HCT116 (cell line): ENCODE measurements around the gene STK31. TPM values are rescaled to one million over a fixed set of nuclear protein-coding genes. Genes with fewer than 3 reads are reported as not detected.

Source experiments
- ATAC-seq: fragments of 200-7000 bp; cut with Tn5 transposase; 2 replicates; pipeline ENCODE4 v1.9.1; 2020; ENCODE audit warnings: mild to moderate bottlenecking, moderate library complexity
- BruUV-seq: library from RNA; stranded (reverse); fragments of 400-500 nt; replicated peaks from 2 replicates; lab custom pipeline; 2021; lab: Mats Ljungman, UMichigan
- CTCF ChIA-PET: fragments of 300-600 bp; sonication (Branson Sonifier 250); formaldehyde crosslinking; loops from one replicate; lab custom pipeline; 2021; ENCODE audit warnings: antibody characterized with exemption; lab: Charles Lee
- POLR2A ChIA-PET: fragments of 300-600, 350-600 bp; sonication (Branson Sonifier 250); formaldehyde crosslinking; loops from one replicate; lab custom pipeline; 2021; ENCODE audit warnings: antibody characterized with exemption; lab: Charles Lee
- RAD21 ChIA-PET, 2 experiments: fragments of 300-600 bp; sonication (Branson Sonifier 250); formaldehyde crosslinking; loops; one replicate each; lab custom pipeline; 2023; ENCODE audit warnings: low total read pairs in 2 of 2; ENCODE audit not compliant: uncharacterized antibody in 2 of 2, unreplicated experiment in 2 of 2, low non-redundant PET in 1 of 2; lab: Charles Lee
- DNase-seq: peaks from one replicate; pipeline ENCODE4 v3.0.0-alpha.2; 2010; ENCODE audit warnings: low read depth, low spot score
- H2AFZ ChIP-seq: fragments of 200-600 bp; shearing (Covaris generic), sonication (generic); 2 replicates; pipeline ENCODE4 v1.6.1; 2017; ENCODE audit warnings: low read depth, mixed run types, mixed read lengths, antibody characterized with exemption, low read length; ENCODE audit not compliant: poor library complexity, severe bottlenecking
- H3K27ac ChIP-seq: 2 replicates; pipeline ENCODE4 v1.5.1; 2012; ENCODE audit warnings: low read depth, low read length
- H3K27me3 ChIP-seq: fragments of 200-600 bp; sonication (generic); 2 replicates; pipeline ENCODE4 v1.6.1; 2016; ENCODE audit warnings: mixed run types, low read length, mixed read lengths; ENCODE audit not compliant: insufficient read depth
- H3K36me3 ChIP-seq, 2 experiments: fragments of 200-500 bp in 1 of 2; fragments of 200-600 bp in 1 of 2; sonication (Bioruptor generic) in 1 of 2; sonication (generic) in 1 of 2; 2 replicates each; pipeline versions ENCODE4 v1.5.1 to v1.6.1; 2014 to 2016; ENCODE audit warnings: low read length in 2 of 2, inconsistent platforms in 1 of 2, mixed read lengths in 1 of 2, mixed run types in 1 of 2; ENCODE audit not compliant: insufficient read depth in 2 of 2, control insufficient read depth in 1 of 2
- H3K4me1 ChIP-seq, 2 experiments: fragments of 200-600 bp in 1 of 2; sonication (generic) in 1 of 2; 2 replicates each; pipeline versions ENCODE4 v1.5.1 to v1.6.1; 2012 to 2017; ENCODE audit warnings: low read length in 2 of 2, inconsistent platforms in 1 of 2, mild to moderate bottlenecking in 1 of 2, mixed read lengths in 1 of 2, mixed run types in 1 of 2, moderate library complexity in 1 of 2; ENCODE audit not compliant: insufficient read depth in 2 of 2, control insufficient read depth in 1 of 2
- H3K4me2 ChIP-seq: fragments of 200-600 bp; sonication (generic); 2 replicates; pipeline ENCODE4 v1.6.1; 2017; ENCODE audit warnings: mixed run types, low read length, mixed read lengths
- H3K4me3 ChIP-seq, 2 experiments: fragments of 200-600 bp in 1 of 2; sonication (generic) in 1 of 2; replicated peaks in 1 of 2; 2 replicates each; pipeline ENCODE4 v1.5.1; 2011 to 2016; ENCODE audit warnings: low read length in 2 of 2, control low read depth in 1 of 2, low read depth in 1 of 2, mild to moderate bottlenecking in 1 of 2, mixed read lengths in 1 of 2, mixed run types in 1 of 2
- H3K79me2 ChIP-seq: fragments of 200-600 bp; sonication (generic); 2 replicates; pipeline ENCODE4 v1.6.1; 2017; ENCODE audit warnings: mild to moderate bottlenecking, mixed run types, low read length, moderate library complexity, mixed read lengths; ENCODE audit not compliant: insufficient read depth
- H3K9ac ChIP-seq: fragments of 200-600 bp; sonication (generic); 2 replicates; pipeline ENCODE4 v1.6.1; 2016; ENCODE audit warnings: low read length, mixed read lengths
- H3K9me2 ChIP-seq: fragments of 200-600 bp; sonication (generic), shearing (Covaris generic); 2 replicates; pipeline ENCODE4 v1.6.1; 2017; ENCODE audit warnings: mixed run types, mild to moderate bottlenecking, moderate library complexity; ENCODE audit not compliant: insufficient read depth
- H3K9me3 ChIP-seq, 2 experiments: fragments of 200-500 bp in 1 of 2; fragments of 200-600 bp in 1 of 2; sonication (Bioruptor generic) in 1 of 2; sonication (generic) in 1 of 2; 2 replicates each; pipeline ENCODE4 v1.6.1; 2014 to 2017; ENCODE audit warnings: low read length in 2 of 2, mixed read lengths in 2 of 2, inconsistent platforms in 1 of 2, low read depth in 1 of 2, mild to moderate bottlenecking in 1 of 2, mixed run types in 1 of 2, moderate library complexity in 1 of 2; ENCODE audit not compliant: control insufficient read depth in 1 of 2, insufficient read depth in 1 of 2
- H4K20me1 ChIP-seq: fragments of 200-600 bp; sonication (generic), shearing (Covaris generic); 2 replicates; pipeline ENCODE4 v1.6.1; 2017; ENCODE audit warnings: mixed run types, mild to moderate bottlenecking, moderate library complexity; ENCODE audit not compliant: insufficient read depth
- CBX3 ChIP-seq: IDR thresholded peaks from 2 replicates; pipeline ENCODE4 v1.6.1; 2012; ENCODE audit warnings: low read depth
- CEBPB ChIP-seq: IDR thresholded peaks from 2 replicates; pipeline ENCODE4 v1.6.1; 2012; ENCODE audit warnings: low read depth
- EZH2 ChIP-seq: fragments of 200-600 bp; sonication (generic); IDR thresholded peaks from 2 replicates; pipeline ENCODE4 v1.6.1; 2017; ENCODE audit warnings: antibody characterized with exemption, mixed run types
- EZH2phosphoT487 ChIP-seq: fragments of 200-600 bp; IDR thresholded peaks from 2 replicates; pipeline ENCODE4 v1.6.1; 2018; ENCODE audit warnings: antibody characterized with exemption, borderline replicate concordance
- FOSL1 ChIP-seq: IDR thresholded peaks from 2 replicates; pipeline ENCODE4 v1.6.1; 2012; ENCODE audit warnings: low read depth
- SIN3A ChIP-seq: IDR thresholded peaks from 2 replicates; pipeline ENCODE4 v1.6.1; 2012; ENCODE audit warnings: low read depth
- YY1 ChIP-seq: IDR thresholded peaks from 2 replicates; pipeline ENCODE4 v1.6.1; 2011; ENCODE audit warnings: low read length, low read depth, moderate library complexity, mild to moderate bottlenecking; ENCODE audit not compliant: insufficient replicate concordance; ENCODE audit errors: extremely low read depth
- ZNF274 ChIP-seq: fragments of 200-500 bp; sonication (Bioruptor generic); IDR thresholded peaks from 2 replicates; pipeline ENCODE4 v1.6.1; 2014; ENCODE audit warnings: mild to moderate bottlenecking, low read depth, low read length, inconsistent platforms
- intact Hi-C: fragments of 100-400 bp; cut with micrococcal nuclease; formaldehyde crosslinking; loops from 2 replicates; pipeline ENCODE4 v1.10.0; 2022
- total RNA-seq: library from RNA; stranded (reverse); gene quantifications from one replicate; pipeline ENCODE4 v1.2.1, GENCODE V29; 2021; ENCODE audit not compliant: unreplicated experiment
- TF ChIP-seq, protein P1 (sequence below): IDR thresholded peaks from 2 replicates; pipeline ENCODE4 v1.6.1; 2012

The STK31 gene
- total RNA-seq, 1 experiment from 2014 or later, result not detected

- Histone ChIP-seq H3K9me3 (peaks cover 5 to 7% of the 10 kb centered on the region in 2 experiments; a peak in 2 of 4 replicates), H3K4me1 (no peaks in the 10 kb centered on the region), H3K9me2 (no peaks in the 10 kb centered on the region), H2AFZ (no peak overlapping the region), H4K20me1 (no peaks in the 10 kb centered on the region), H3K4me2 (no peak overlapping the region), H3K27me3 (no peaks in the 10 kb centered on the region), H3K79me2 (no peaks in the 10 kb centered on the region), H3K36me3 (no peaks in the 10 kb centered on the region), H3K4me3 (no peak overlapping the region), H3K27ac (no peak overlapping the region), H3K9ac (no peak overlapping the region)
- TF ChIP-seq EZH2 (no peak), CBX3 (peak; percentile 13; the same call in 1 of the 2 replicates), EZH2phosphoT487 (no peak)
- TF ChIP-seq, protein P1, sequence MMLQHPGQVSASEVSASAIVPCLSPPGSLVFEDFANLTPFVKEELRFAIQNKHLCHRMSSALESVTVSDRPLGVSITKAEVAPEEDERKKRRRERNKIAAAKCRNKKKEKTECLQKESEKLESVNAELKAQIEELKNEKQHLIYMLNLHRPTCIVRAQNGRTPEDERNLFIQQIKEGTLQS, result no peak
- BruUV-seq, result no TSS peak
- ATAC-seq (no peak), DNase-seq (no peak)
- ChIA-PET CTCF (no interaction called here), POLR2A (no interaction called here), RAD21 (no interaction called here)
- intact Hi-C loops, result no loop called here
These were observed 33.2 kb downstream of the STK31 start for GRCh38 chr7:23743226-23743625.

GRCh38 chr7:23746629-23747028 is 36.6 kb downstream of the STK31 start:
- POLR2A ChIA-PET, result no interaction called here
- BruUV-seq, result no TSS peak
- ATAC-seq, result no peak

More at GRCh38 chr7:23746629-23747028, 36.6 kb downstream of the STK31 start:
- TF ChIP-seq FOSL1 (no peak), ZNF274 (no peak), CBX3 (no peak), CEBPB (no peak), YY1 (no peak), SIN3A (no peak)
- TF ChIP-seq, all 23 proteins: peak for 0
- Histone ChIP-seq H3K4me1 (no peaks in the 10 kb centered on the region), H3K4me3 (no peak overlapping the region), H3K79me2 (no peaks in the 10 kb centered on the region), H3K36me3 (no peaks in the 10 kb centered on the region), H3K9me2 (no peaks in the 10 kb centered on the region), H3K27ac (no peak overlapping the region), H4K20me1 (no peaks in the 10 kb centered on the region), H3K4me2 (no peak overlapping the region), H3K9ac (no peak overlapping the region), H3K9me3 (peaks cover 5 to 7% of the 10 kb centered on the region in 2 experiments; a peak in 2 of 4 replicates), H2AFZ (no peak overlapping the region), H3K27me3 (no peaks in the 10 kb centered on the region)
- no peak for DNase-seq
- ChIA-PET CTCF (no interaction called here), RAD21 (no interaction called here)
- intact Hi-C loops, result no loop called here
